GM19468 (cell line): ENCODE results near the gene ICAM4.
"Not testable (repeated sequence)": the region's sequence is repeated elsewhere in the genome, so short reads cannot be mapped to it uniquely, and the experiment has no call there.

Experiments used
- ATAC-seq: cut with Tn5 transposase; IDR thresholded peaks from one replicate; pipeline ENCODE4 v1.9.1; 2021; ENCODE audit warnings: mild to moderate bottlenecking, moderate library complexity, moderate number of reproducible peaks; ENCODE audit not compliant: unreplicated experiment; ENCODE audit errors: extremely low read depth

The ICAM4 gene

DNA sequence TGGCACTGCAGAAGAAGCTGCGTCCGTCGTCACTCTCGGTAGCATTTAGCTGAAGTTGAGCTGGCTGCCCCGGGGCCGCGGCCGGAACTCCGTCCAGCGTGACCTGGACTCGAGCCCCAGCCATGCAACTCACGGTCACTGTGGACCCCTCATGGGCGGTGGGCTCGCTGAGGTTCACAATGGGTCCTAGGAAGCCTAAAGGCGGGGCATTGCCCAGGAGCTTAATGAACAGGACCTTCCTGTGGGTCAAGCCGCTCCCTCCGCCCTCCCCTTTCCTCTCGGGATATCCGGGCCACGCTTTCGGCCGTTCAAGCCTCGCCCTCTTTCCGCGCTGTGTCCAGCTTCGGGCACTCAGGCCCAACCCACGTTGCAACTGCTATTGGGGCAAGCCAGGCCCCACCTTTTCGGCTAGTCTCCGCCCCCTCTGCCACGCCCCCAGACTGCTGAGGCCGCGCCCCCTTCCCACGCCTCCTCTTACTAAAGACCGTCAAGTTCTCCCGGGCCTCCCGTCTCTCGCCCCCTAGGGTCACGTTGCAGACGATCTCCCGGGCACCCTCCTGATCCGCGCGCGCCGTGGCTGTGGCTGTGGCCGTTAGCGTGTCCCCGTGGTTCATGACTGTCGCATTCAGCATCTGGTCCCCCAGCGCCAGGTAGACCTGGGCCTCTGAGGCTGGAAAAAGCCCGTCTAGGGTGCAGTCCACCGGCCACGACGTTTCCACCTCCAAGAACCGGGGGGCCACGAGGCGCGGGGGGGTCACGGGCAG is 48.0 kb downstream of the ICAM4 start:
- ATAC-seq, result no peak

DNA sequence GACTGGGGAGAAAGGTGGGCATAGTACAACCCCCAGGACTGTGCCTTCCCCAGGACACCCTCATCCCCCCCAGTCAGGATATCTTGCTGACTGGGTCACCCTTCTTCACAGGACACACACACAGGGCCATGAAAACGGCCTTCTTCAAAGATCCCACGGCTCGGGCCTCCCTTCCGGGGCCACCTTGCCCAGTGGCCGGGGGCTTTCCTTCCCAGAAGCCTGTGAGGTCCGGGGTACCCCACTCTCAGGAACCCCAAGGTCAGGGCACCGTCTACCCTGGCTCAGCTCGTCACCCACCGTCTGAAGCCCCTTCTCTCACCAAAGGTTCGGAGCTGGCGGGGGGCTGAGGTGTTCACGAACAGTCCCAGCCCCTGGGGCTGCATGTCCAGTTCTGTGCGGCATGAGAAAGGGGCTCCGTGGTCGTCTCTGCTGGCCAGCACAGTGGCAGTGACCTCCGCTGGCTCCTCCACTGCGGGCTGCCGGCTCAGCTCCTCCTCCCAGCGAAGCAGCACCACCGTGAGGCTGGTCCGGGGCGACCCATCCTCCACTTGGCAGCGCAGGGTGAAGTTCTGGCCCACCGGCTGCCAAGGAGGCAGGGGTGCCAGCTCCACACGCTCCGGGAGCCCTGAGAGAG is 48.7 kb downstream of the ICAM4 start:
- no peak for ATAC-seq

DNA sequence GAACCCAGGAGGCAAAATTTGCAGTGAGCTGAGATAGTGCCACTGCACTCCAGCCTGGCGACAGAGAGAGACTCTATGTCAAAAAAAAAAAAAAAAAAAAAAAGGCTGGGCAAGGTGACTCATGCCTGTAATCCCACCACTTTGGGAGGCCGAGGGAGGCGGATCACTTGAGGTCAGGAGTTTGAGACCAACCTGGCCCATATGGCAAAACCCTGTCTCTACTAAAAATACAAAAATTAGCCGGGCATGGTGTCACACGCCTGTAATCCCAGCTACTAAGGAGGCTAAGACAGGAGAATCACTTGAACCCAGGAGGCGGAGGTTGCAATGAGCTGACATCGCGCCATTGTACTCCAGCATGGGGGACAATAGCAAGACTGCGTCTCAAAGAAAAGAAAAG is 50.0 kb downstream of the ICAM4 start:
- ATAC-seq, result not testable (repeated sequence)
